Pons (tissue), 1 donor: ENCODE results near the gene CEP170B.

Source experiments
- DNase-seq: peaks from one replicate; pipeline ENCODE4 v3.0.0-alpha.2; 2016; ENCODE audit warnings: low spot score

The CEP170B gene

GRCh38 chr14:104868060-104868740 is 3.1 kb downstream of the CEP170B start:
- DNase-seq: no peak

GRCh38 chr14:104868811-104869572 is 3.9 kb downstream of the CEP170B start:
- no peak for DNase-seq

- no peak for DNase-seq
These were observed 4.8 kb downstream of the CEP170B start for GRCh38 chr14:104869669-104870367.

DNA sequence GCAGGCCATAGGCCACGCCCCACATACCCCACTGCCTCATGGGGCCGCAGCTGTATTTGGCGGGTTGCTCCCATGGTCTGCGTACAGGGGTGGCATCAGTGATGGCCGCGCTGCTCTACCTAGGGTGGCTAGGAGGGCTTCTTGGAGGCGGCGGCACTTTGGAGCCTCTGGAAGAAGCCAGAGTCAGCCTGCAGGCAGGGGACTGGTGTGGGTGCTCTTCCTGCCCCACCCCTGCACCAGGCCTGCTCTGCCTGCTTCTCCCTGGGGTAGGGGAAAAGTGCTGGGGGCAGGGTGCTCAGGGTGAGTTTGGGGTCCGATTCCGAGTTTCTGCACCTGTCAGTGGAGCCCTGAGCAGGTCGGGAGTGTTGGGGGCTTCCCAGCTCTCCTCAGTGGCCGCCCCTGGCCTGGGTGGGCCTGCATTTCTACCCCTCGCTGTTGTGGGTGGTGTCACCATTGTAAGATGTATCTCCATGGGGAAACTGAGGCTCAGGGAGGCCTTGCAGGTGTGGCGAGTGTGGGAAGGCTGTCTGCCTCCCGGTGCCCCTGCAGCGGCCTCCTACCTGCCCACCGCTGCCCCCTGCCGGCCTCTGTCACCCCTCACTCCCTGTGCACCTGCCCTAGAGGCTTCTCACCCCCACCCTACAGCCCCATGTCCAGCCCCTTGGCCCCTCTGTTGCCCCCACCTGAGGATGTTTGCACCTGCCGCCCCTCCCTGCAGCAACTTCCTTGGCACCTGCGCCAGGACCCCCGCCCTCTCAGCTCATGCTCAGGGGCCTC is 5.5 kb downstream of the CEP170B start:
- DNase-seq: no peak

DNA sequence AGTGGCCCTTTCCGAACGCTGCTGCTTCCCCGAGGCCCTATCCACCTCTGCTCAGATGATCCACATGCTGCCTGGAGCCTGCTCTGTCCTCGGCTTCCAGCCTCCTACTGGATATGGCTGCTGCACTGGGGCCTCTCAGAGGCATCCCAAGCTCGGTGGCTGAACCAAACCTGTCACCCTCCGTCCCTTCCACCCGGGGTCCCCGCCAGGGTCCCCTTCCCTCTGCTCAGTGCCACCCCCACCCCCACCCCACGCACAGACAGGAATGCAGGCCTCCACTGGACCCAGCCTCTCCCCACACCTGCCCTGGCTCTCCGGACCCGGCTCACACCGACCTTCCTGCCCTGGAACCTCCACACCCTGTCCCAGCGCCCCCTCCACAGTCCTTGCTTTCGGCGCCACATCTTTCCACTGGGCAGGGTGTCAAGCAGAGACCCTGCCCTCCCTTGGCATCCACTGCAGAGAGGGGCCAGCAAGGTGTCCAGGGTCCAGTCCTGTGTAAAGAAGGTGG is 6.1 kb downstream of the CEP170B start:
- DNase-seq: no peak

DNA sequence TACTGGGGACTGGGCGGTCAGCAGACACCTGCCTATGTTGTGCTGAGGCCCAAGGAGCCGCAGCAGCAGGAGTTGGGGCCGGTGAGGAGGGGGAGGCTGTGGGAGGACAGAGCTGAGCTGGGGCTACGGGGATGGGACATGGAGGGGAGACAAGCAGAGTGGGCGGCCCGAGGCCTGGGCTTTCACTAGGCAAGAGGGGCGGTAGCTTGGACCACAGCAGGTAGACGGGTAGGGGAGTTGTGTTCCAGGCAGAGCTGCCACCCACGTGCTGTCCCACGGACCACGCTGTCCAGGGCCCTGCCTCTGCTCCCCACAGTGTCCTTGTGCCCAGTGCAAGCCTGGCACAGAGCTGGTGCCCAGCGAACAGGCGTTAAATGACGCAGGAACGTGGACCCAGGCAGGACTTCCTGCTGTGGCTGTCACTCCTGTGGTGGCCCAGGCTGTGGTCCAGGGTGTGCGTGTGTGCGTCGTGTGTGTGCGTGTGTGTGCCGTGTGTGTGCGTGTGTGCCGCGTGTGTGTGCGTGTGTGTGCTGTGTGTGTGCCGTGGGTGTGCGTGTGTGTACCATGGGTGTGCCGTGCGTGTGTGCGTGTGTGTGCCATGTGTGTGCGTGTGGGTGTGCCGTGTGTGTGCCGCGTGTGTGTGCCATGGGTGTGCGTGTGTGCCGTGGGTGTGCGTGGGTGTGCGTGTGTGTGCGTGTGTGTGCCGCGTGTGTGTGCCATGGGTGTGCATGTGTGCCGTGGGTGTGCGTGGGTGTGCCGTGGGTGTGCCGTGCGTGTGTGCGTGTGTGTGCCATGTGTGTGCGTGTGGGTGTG is 6.8 kb downstream of the CEP170B start:
- no peak for DNase-seq

- no peak for DNase-seq
These were observed 7.6 kb downstream of the CEP170B start for GRCh38 chr14:104872469-104873341.

GRCh38 chr14:104873380-104874055 is 8.4 kb downstream of the CEP170B start:
- no peak for DNase-seq

DNA sequence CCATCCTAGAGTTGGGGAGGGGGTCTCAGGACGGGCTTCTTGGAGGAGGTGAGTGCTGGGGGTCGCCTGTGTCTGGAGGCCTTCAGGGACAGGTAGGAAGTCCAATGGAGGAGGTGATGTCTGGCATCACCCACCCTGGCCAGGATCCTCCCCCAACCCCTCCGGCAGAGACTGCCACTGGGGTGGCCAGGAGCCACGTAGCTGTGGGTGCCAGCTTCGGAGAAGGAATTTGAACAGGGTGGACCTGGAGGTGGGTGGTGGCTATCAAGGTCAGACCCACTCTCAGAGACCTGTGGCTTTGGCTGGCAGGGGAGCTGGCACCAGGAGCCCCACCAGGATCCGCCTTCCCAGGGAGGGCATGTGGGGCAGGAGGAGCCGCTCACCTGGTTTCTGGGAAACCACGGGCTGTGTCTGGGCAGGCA is 9.1 kb downstream of the CEP170B start:
- no peak for DNase-seq

DNA sequence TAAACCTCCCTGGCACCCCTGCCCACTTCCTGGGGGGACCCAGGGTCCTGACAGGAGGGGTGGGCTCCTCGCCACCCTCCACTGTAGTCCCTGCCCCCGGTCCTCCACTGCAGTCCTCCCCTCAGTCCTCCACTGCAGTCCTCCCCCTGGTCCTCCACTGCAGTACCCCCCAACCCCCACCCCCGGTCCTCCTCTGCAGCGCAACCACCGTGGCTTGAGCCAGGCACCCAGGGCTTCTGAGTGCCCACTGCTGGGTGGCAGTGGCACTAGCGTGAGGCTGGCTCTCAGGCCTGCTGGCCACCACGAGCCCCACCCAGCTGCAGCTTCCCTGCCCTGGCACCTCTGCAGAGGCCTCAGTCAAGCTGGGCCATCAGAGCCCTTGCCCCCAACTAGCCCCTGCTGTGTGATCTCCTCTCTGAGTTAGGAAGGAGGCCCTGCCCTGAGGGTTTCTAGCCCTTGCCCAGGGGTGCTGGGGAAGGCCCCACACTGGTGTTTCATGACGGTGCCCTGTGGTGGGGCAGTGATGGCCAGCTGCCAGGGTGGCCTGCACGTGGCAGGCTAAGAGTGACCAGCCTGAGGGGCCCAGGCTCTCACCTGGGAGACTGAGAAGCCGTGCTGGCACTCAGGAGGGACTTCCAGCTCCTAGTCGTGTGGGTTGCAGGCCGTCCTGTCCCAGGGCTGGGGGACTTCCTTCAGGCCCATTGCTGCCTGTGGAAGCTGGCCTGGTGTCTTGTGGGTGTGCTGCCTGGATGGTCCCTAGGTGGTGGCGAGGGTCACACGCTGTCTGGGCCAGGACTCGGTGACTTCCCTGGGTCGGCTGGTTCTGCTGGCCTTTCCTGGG is 9.7 kb downstream of the CEP170B start:
- no peak for DNase-seq

- no peak for DNase-seq
These were observed 10.3 kb downstream of the CEP170B start for GRCh38 chr14:104875412-104875751.

GRCh38 chr14:104875811-104876210 is 10.7 kb downstream of the CEP170B start:
- DNase-seq: no peak

DNA sequence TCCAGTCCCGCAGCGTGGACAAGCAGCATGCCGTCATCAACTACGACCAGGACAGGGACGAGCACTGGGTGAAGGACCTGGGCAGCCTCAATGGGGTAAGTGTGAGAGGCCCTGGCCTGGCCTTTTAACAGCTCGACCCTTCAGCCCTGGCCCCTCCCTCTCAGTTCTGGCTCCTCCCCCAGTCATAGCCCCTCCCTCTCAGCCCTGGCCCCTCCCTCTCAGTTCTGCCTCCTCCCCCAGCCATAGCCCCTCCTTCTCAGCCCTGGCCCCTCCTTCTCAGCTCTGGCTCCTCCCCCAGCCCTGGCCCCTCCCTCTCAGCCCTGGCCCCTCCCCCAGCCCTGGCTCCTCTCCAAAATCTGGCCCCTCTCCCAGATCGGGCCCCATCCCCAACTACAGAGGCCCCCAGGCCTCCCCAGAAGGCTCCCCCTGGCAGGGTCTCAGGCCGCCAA is 11.2 kb downstream of the CEP170B start:
- no peak for DNase-seq

GRCh38 chr14:104877066-104877805 is 12.2 kb downstream of the CEP170B start:
- no peak for DNase-seq

DNA sequence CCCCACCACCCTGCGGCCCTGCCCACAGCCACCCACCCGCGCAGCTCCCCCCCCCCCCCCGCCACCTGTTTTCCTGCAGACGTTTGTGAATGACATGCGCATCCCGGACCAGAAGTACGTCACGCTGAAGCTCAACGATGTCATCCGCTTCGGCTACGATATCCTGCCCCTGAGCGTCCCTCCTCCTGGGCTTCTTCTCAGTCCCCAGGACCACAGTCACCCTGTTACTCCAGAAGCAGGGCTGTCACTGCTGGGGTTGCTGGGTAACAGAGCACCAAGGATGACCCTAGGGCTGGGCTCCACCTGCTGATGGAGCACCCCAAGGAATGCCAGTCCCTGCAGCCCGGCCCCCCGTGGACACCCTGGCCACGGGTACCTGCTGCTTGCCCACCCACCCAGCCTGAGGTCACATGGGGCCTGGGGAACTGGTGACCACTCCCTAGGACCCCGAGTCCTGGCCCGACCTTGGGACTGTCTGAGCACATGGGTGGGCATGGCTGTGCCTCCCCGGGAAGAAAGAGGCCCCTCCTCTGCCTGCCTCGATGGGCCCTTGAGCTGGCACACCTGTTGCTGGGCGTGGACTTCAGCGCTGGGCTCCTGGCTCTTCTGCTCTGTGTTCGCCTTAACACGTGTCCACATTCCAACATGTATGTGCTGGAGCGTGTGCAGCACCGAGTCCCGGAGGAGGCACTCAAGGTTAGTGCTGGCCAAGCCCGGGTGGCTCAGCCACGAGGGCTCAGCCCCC is 12.9 kb downstream of the CEP170B start:
- DNase-seq: no peak

GRCh38 chr14:104878582-104878981 is 13.5 kb downstream of the CEP170B start:
- no peak for DNase-seq
